ENCODE measurements around the gene DHRSX.
"Not testable (repeated sequence)": the region's sequence is repeated elsewhere in the genome, so short reads cannot be mapped to it uniquely, and the experiment has no call there.

DHRSX gene

DNA sequence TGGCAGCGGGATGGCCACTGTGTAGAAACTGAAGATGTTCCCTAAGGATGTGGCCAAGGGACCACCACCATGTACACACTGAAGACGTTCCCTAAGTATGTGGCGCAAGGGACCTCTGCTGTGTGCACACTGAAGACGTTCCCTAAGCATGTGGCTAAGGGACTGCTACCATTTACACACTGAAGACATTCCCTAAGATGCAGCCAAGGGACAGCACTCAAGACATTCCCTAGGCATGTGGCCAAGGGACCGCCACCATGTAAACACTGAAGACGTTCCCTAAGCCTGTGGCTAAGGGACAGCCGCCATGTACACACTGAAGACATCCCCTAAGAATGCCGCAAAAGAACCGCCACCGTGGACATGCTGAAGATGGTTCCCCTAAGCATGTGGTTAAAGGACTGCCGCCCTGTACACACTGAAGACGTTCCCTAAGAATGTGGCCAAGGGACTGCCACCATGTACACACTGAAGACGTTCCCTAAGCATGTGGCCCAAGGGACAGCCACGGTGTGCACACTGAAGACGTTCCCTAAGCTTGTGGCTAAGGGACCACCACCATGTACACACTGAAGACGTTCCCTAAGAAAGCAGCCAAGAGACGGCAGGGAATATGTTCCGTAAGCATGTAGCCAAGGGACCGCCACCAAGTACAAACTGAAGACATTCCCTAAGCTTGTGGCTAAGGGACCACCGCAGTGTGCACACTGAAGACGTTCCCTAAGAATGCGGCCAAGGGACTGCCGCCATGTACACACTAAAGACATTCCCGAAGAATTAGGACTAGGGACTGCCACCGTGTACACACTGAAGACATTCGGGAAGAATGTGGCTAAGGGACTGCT is 43.3 kb downstream of the DHRSX start:
- Histone ChIP-seq H3K79me1 (ENCODE audit: low read length) (peaks cover 17% of the 10 kb centered on the region), H3K27me3 (ENCODE audit: insufficient read depth, low read length, poor library complexity) (no peaks in the 10 kb centered on the region), H2BK120ac (ENCODE audit: low read depth, low read length) (no peak overlapping the region), H2AK5ac (ENCODE audit: low read length) (no peak overlapping the region), H3K4me3 (ENCODE audit: low read length) (no peak overlapping the region), H3K23ac (ENCODE audit: low read length) (no peak overlapping the region), H3K56ac (ENCODE audit: low read length) (no peak overlapping the region), H3K4me1 (ENCODE audit: control insufficient read depth, low read depth, low read length) (no peaks in the 10 kb centered on the region), H4K8ac (ENCODE audit: low read depth, low read length) (no peak overlapping the region), H2BK5ac (ENCODE audit: low read length) (no peak overlapping the region), H3K18ac (ENCODE audit: low read length) (no peak overlapping the region), H3K9ac (ENCODE audit: low read length) (no peak overlapping the region), H3K27ac (ENCODE audit: low read depth, low read length) (no peak overlapping the region), H3K36me3 (ENCODE audit: control insufficient read depth, insufficient read depth, low read length) (no peaks in the 10 kb centered on the region), H3K79me2 (ENCODE audit: control insufficient read depth, insufficient read depth, low read length) (no peaks in the 10 kb centered on the region), H3K4me2 (ENCODE audit: low read length) (no peak overlapping the region), H3K4ac (ENCODE audit: low read depth, low read length) (no peak overlapping the region), H4K5ac (ENCODE audit: low read length) (no peak overlapping the region), H2BK15ac (replicated peaks; ENCODE audit: low read depth) (no peak overlapping the region)
- no CpG with 5 or more reads among the region's 26 CpGs for WGBS (ENCODE audit: extremely low coverage, insufficient coverage, low lambda C conversion rate)
- DNase-seq, result peak; percentile 81

DNA sequence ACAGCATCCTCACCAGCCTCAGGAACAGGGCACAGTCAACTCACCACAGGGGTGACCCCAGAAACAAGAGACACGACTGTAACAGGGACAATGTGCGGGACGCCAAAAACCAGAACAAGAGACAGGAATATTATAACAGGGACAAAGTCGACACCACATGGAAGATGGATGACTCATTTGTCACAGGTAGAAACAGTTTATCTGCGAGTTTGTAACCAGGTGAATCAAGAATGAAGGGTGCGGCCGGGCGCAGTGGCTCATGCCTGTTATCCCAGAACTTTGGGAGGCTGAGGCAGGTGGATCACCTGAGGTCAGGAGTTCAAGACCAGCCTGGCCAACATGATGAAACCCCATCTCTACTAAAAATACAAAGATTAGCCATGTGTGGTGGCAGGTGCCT is 44.7 kb downstream of the DHRSX start:
- not testable (repeated sequence) for H4K5ac ChIP-seq (ENCODE audit: low read length); H3K18ac ChIP-seq (ENCODE audit: low read length); H2AK5ac ChIP-seq (ENCODE audit: low read length); DNase-seq; H3K4me1 ChIP-seq (ENCODE audit: control insufficient read depth, low read depth, low read length); H2BK5ac ChIP-seq (ENCODE audit: low read length); H3K56ac ChIP-seq (ENCODE audit: low read length); H3K79me2 ChIP-seq (ENCODE audit: control insufficient read depth, insufficient read depth, low read length); H3K36me3 ChIP-seq (ENCODE audit: control insufficient read depth, insufficient read depth, low read length); H4K8ac ChIP-seq (ENCODE audit: low read depth, low read length); H3K9ac ChIP-seq (ENCODE audit: low read length); H3K4ac ChIP-seq (ENCODE audit: low read depth, low read length); H2BK120ac ChIP-seq (ENCODE audit: low read depth, low read length); H3K23ac ChIP-seq (ENCODE audit: low read length); H3K27me3 ChIP-seq (ENCODE audit: insufficient read depth, low read length, poor library complexity); H3K4me3 ChIP-seq (ENCODE audit: low read length); H3K4me2 ChIP-seq (ENCODE audit: low read length); H3K27ac ChIP-seq (ENCODE audit: low read depth, low read length); H2BK15ac ChIP-seq (replicated peaks; ENCODE audit: low read depth)
- peaks cover 23% of the 10 kb centered on the region for H3K79me1 ChIP-seq (ENCODE audit: low read length)
- no CpG with 5 or more reads among the region's 8 CpGs for WGBS (ENCODE audit: extremely low coverage, insufficient coverage, low lambda C conversion rate)

DNA sequence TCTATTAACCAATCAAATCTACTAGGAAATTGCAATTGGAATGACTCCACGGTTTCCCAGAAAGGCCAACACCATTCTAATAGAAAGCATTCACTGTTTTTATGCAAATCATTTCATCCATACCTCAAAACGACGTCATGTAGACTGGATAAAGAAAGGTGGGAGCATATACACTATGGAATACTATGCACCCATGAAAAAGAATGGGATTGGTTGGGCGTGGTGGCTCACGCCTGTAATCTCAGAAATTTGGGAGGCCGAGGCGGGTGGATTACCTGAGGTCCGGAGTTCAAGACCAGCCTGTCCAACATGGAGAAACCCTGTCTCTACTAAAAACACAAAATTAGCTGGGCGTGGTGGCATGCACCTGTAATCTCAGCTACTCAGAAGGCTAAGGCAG is 46.2 kb downstream of the DHRSX start:
- H3K27ac ChIP-seq (ENCODE audit: low read depth, low read length); H2BK15ac ChIP-seq (replicated peaks; ENCODE audit: low read depth); H3K56ac ChIP-seq (ENCODE audit: low read length); H3K18ac ChIP-seq (ENCODE audit: low read length); H3K9ac ChIP-seq (ENCODE audit: low read length); H3K27me3 ChIP-seq (ENCODE audit: insufficient read depth, low read length, poor library complexity); H2AK5ac ChIP-seq (ENCODE audit: low read length); H3K4ac ChIP-seq (ENCODE audit: low read depth, low read length); H3K4me2 ChIP-seq (ENCODE audit: low read length); H2BK120ac ChIP-seq (ENCODE audit: low read depth, low read length); H3K4me3 ChIP-seq (ENCODE audit: low read length); H3K79me2 ChIP-seq (ENCODE audit: control insufficient read depth, insufficient read depth, low read length); H2BK5ac ChIP-seq (ENCODE audit: low read length); DNase-seq; H4K8ac ChIP-seq (ENCODE audit: low read depth, low read length); H3K23ac ChIP-seq (ENCODE audit: low read length); H3K36me3 ChIP-seq (ENCODE audit: control insufficient read depth, insufficient read depth, low read length); H3K4me1 ChIP-seq (ENCODE audit: control insufficient read depth, low read depth, low read length); H4K5ac ChIP-seq (ENCODE audit: low read length): not testable (repeated sequence)
- peaks cover 23% of the 10 kb centered on the region for H3K79me1 ChIP-seq (ENCODE audit: low read length)
- no CpG with 5 or more reads among the region's 9 CpGs for WGBS (ENCODE audit: extremely low coverage, insufficient coverage, low lambda C conversion rate)

DNA sequence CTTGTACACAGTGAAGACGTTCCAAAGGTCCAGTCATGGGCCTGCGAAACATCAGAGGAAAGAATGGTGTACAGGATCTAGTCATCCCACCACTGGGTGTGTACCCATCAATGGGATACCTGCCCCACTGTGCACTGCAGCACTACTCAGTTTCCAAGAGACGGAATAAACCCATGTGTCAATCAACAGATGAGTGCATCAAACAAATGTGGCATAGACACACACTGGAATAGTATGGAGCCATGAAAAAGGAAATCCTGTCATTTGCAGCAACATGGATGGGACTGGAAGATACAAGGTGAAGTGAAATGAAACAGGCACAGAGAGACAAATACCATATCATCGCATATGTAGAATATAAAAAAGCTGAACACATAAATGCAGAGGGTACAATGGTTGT is 48.0 kb downstream of the DHRSX start:
- Histone ChIP-seq H2BK120ac (ENCODE audit: low read depth, low read length) (no peak overlapping the region), H3K4ac (ENCODE audit: low read depth, low read length) (no peak overlapping the region), H3K27ac (ENCODE audit: low read depth, low read length) (no peak overlapping the region), H3K18ac (ENCODE audit: low read length) (no peak overlapping the region), H3K79me1 (ENCODE audit: low read length) (peaks cover 20% of the 10 kb centered on the region), H3K4me3 (ENCODE audit: low read length) (no peak overlapping the region), H3K79me2 (ENCODE audit: control insufficient read depth, insufficient read depth, low read length) (peaks cover 3% of the 10 kb centered on the region), H3K4me2 (ENCODE audit: low read length) (no peak overlapping the region), H2BK5ac (ENCODE audit: low read length) (no peak overlapping the region), H3K36me3 (ENCODE audit: control insufficient read depth, insufficient read depth, low read length) (no peaks in the 10 kb centered on the region), H3K27me3 (ENCODE audit: insufficient read depth, low read length, poor library complexity) (no peaks in the 10 kb centered on the region), H4K8ac (ENCODE audit: low read depth, low read length) (no peak overlapping the region), H3K9ac (ENCODE audit: low read length) (no peak overlapping the region), H3K56ac (ENCODE audit: low read length) (no peak overlapping the region), H3K23ac (ENCODE audit: low read length) (no peak overlapping the region), H2AK5ac (ENCODE audit: low read length) (no peak overlapping the region), H2BK15ac (replicated peaks; ENCODE audit: low read depth) (no peak overlapping the region), H4K5ac (ENCODE audit: low read length) (no peak overlapping the region), H3K4me1 (ENCODE audit: control insufficient read depth, low read depth, low read length) (no peaks in the 10 kb centered on the region)
- no peak for DNase-seq
- no CpG with 5 or more reads among the region's 4 CpGs for WGBS (ENCODE audit: extremely low coverage, insufficient coverage, low lambda C conversion rate)

DNA sequence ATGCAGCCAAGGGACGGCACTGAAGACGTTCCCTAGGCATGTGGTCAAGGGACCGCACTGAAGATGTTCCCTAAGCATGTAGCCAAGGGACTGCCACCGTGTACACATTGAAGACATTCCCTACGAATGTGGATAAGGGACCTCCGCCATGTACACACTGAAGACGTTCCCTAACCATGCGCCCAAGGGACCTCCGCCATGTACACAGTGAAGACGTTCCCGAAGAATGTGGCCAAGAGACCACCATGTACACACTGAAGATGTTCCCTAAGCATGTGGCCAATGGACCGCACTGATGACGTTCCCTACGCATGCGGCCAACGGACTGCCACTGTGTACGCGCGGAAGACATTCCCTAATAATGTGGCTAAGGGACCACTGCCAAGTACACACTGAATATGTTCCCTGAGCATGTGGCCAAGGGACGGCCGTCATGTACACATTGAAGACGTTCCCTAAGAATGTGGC is 48.4 kb downstream of the DHRSX start:
- Histone ChIP-seq H3K9ac (ENCODE audit: low read length) (no peak overlapping the region), H3K79me1 (ENCODE audit: low read length) (peaks cover 19% of the 10 kb centered on the region), H3K4ac (ENCODE audit: low read depth, low read length) (no peak overlapping the region), H3K27ac (ENCODE audit: low read depth, low read length) (no peak overlapping the region), H3K18ac (ENCODE audit: low read length) (no peak overlapping the region), H2AK5ac (ENCODE audit: low read length) (peak overlapping the region; percentile 65), H3K36me3 (ENCODE audit: control insufficient read depth, insufficient read depth, low read length) (no peaks in the 10 kb centered on the region), H2BK15ac (replicated peaks; ENCODE audit: low read depth) (no peak overlapping the region), H3K56ac (ENCODE audit: low read length) (no peak overlapping the region), H2BK120ac (ENCODE audit: low read depth, low read length) (no peak overlapping the region), H4K5ac (ENCODE audit: low read length) (no peak overlapping the region), H3K79me2 (ENCODE audit: control insufficient read depth, insufficient read depth, low read length) (peaks cover 3% of the 10 kb centered on the region), H3K4me1 (ENCODE audit: control insufficient read depth, low read depth, low read length) (no peaks in the 10 kb centered on the region), H3K4me3 (ENCODE audit: low read length) (no peak overlapping the region), H3K23ac (ENCODE audit: low read length) (no peak overlapping the region), H2BK5ac (ENCODE audit: low read length) (no peak overlapping the region), H3K27me3 (ENCODE audit: insufficient read depth, low read length, poor library complexity) (no peaks in the 10 kb centered on the region), H3K4me2 (ENCODE audit: low read length) (no peak overlapping the region), H4K8ac (ENCODE audit: low read depth, low read length) (no peak overlapping the region)
- no peak for DNase-seq
- no CpG with 5 or more reads among the region's 22 CpGs for WGBS (ENCODE audit: extremely low coverage, insufficient coverage, low lambda C conversion rate)
